Stimulated activated CD4-positive, alpha-beta T cell treated with anti-CD3 and anti-CD28 coated beads, Interleukin-15, amount 100 ng/mL, for 1 hour (primary cell): Measurements from ENCODE around the gene ABCC12.

Experiments used
- DNase-seq, 2 donors: peaks; one replicate each; pipeline ENCODE4 v3.0.0-alpha.2; 2020; ENCODE audit warnings: low read depth in 1 of 2, low spot score in 1 of 2

Gene ABCC12

DNA sequence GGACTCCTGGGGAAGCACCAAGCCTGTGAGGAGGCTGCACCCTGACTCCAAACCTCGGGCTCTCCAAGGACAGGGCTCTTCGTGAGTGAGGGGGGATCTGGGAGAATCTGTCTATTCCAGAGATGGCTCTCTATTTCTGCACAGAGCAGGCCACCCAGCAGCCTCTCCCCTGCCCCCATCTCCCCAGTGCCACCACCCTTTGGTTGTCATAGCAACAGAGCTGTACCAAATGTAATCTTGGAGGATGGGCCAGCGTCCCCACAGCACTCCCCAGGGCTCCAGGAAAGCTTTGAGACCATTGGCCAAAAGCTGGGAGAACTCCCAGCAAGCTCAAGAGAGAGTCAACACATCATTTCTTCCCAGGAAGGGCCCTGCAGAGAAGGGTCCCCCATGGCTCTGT lies 49.3 kb downstream of the ABCC12 start:
- no peak for DNase-seq
